ENCODE measurements around the gene CPA3.

The CPA3 gene

DNA sequence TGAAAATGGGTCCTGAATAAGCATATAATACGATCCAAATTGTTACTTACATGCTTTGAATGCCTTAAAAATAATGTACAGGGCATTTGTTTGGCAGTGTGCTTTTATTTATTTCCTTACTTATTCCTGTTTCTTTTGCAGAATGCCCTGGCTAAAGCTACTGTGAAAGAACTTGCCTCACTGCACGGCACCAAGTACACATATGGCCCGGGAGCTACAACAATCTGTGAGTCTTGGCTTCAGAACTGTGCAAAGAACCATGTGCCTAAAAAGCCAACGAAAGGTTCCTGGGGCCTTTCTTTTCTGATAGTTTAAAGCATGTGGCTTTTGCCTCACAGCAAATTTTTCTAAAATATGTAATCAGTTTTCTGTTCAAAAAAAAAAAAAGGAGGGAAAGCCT lies 7.8 kb upstream of the CPA3 start:
- no peak for DNase-seq (ENCODE audit: low spot score)

DNA sequence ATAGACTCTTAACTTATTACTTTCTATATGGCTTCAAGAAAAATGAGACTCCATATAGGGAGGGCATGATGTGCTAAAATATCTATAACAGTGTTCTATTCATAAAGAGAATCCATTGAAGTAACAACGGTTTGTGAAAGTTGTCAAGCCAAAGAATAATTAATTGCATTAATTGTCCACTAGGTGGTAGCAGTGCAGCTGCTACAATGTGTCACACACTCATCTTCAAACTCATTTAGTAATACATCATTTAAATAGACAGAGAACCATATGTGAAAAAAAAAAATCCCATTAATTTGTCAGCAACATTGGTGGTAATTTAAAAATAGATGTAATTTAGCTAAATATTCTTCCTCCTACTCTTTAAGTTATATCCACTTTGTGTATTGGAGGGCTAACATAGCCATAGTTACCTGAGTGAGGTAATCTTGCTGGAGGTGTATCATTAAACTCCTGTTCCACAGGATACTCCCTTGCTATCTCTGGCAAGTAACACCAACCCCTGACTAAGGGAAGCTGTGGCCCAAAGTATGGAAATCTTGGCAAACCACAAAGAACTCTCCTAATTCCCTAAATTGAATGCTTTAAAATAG lies 3.7 kb upstream of the CPA3 start:
- peak; percentile 62 for DNase-seq (ENCODE audit: low spot score)

DNA sequence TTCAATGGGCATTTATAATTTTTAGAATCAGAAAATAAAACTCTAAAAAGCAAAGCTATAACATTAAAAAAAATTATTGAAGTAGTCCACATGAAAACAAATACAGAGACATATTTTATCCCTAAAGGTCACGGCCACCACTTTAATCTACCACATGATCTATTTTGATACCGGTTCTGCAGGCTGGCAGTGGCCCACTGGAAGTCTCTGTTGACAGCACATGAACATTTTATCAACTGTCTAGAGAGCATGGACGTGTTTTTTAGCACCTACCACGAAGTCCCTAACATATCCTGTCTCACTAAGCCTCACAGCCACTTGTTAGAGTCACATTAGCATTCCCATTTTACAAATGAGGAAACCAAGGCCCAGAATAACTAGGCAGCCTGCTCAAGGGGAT lies 1.8 kb upstream of the CPA3 start:
- no peak for DNase-seq (ENCODE audit: low spot score)

DNA sequence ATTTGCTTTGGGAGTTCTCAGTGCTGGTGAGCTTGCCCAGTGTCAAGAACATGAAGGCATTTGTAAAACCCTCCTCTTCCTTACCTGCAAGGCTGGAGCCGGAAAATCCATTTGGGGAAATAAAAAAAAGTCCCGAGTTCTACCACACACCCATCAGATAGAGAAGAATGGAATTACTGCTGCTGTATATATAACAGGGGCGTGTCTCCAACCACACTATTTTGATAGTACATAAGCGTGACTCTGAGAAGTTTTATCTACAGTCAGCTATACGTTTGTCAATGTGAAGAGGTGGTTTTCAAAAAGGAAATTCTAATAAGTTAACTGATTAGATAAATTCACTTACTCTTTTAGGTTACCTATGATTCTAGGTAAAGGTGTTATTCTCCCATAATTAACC lies 1.3 kb upstream of the CPA3 start:
- no peak for DNase-seq (ENCODE audit: low spot score)

DNA sequence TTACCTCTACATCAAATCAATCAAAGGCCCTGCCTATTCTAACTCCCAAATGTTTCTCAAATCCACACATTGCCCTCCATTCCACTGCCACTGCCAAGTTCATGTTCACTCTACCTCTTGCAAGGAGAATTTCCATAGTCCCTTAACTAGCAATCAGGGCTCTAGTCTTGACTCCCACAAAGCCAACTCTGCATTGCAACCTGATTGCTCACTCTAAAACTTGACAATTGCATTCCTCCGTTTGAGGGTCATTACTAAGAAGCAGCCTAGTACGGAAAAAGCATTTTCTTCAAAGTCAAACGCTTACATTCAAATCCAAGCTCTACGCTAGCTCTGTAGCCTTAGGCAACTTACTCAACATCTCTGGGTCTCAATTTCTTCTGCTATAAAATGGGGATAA lies 1.2 kb downstream of the CPA3 start:
- DNase-seq (ENCODE audit: low spot score), result peak; percentile 37

DNA sequence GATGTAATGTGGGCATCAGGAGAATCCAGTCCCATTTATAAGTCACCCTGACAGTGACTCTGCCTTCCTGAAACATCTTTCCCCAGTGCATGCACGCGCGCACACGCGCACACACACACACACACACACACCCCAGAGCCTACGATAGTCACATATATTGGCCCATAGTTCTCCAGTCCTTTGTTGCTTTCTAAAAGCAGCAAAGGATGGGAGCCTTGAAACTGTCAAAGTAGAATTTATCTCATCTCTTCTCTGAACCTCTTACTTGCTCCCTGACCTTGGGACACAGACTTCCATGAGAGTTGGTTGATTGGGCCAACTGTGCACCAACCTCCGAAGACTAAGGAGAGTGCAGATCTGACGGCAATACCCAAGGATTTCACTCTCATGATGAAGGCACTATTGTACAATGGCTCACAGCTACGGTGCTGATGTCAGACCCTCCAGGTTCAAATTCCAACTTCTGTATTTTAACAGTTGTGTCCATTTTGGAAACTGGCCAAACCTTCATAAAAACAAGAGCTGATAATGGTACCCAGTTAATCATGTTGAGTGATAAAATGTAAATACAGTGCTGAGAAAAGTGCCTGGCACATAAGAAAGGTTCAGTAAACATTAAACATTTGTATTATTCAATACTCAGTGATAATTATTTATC lies 8.3 kb downstream of the CPA3 start:
- no peak for DNase-seq (ENCODE audit: low spot score)

DNA sequence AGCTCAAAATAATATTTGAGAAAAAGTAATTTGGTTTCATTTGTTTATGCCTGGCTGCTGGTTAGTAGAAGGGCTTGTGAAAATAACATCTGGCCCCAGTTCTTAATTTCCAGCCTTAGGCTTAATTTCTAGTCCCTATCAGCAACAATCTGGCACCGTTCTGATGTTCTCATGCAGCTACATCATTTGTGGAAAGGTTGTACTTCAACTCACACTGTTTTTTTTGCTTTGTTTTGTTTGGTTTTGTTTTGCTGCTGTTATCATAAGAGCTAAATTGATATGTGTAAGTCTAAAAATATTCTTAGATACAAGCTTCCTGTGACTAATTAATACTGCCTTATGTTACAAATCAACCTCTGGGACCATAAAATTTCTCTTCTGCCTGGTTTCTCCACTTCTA lies 8.9 kb downstream of the CPA3 start:
- no peak for DNase-seq (ENCODE audit: low spot score)

DNA sequence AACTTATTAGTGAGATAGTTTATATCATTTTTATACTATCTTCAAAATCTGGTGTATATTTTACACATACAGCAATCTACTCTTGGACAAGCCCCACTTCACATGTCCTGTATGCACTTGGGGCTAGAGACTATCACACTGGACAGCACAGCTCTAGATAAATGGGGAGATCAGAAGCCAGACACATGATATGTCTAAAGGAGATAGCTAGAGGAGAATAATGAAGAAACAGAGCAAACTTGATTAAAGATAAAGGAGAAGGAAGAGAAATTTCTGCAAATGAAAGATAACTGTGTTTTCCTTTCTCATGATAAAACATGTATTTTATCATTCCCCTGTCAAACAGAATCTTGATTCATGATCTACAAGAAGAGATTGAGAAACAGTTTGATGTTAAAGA lies 13.0 kb downstream of the CPA3 start:
- no peak for DNase-seq (ENCODE audit: low spot score)

DNA sequence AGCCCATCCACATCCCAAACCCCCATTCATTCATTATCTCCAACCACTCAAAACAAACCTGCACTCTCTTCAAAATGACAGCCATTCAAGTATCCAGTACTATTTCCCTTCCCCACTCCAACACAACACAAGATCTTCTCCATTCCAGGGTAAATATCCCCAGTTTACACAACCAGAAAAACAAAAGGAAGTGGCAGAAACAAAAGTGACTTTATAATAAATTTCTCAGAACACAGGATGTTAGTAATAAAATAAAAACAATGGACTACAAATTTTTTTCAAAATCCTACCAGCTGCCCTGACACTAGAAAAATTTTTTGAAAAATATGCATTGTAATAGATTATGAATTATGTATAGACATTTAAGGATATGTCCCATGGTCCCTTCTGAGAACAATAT lies 14.2 kb downstream of the CPA3 start:
- DNase-seq (ENCODE audit: low spot score), result no peak

DNA sequence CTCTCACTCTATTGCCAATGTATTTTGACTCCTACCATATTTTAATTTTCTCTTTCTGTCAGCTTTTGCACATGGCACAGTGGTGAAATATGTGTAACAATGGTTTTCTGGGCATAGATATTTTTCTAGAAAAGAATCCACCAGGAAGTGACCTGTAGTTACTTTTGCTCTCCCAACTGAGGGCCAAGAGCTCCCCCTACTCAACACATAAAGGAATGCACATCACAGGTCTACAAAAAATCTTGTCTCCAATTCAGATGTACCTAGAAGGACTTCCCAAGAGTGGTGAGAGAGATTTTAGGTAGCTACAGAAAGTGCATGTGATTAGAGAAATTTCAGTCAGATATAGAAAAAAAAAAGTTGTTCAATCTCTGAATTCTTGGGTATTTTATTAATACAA lies 15.6 kb downstream of the CPA3 start:
- no peak for DNase-seq (ENCODE audit: low spot score)

DNA sequence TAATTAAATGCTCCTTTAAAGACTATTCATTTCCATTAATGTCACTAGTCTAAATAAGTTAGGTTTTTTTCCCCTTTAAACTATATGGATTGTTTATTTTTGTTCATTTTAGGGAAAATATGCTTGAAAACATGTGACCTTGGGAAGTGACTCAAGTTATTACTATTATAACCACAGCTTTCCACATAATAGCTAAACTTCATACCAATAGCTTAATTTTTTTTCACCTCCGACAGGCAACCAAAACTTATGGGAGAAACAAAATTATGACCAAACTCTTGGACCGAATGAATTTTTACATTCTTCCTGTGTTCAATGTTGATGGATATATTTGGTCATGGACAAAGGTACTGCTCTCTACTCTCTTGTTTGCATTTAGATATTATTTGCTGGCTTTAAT lies 16.2 kb downstream of the CPA3 start:
- DNase-seq (ENCODE audit: low spot score), result peak; percentile 9

DNA sequence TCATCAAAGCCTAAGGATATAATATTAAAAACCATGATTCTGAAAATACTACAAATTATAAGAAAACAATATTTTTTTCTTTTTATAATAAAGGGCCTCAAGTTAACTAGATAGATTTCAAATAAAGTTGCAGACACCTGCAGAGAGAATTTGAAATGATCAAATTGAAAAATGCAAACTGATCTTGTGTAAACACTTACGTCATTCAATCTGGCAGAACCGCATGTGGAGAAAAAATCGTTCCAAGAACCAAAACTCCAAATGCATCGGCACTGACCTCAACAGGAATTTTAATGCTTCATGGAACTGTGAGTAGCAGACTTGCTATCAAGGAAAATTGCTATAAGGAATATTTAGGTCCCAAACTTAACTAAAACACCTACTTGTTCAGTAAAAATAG lies 17.2 kb downstream of the CPA3 start:
- DNase-seq (ENCODE audit: low spot score), result peak; percentile 20

DNA sequence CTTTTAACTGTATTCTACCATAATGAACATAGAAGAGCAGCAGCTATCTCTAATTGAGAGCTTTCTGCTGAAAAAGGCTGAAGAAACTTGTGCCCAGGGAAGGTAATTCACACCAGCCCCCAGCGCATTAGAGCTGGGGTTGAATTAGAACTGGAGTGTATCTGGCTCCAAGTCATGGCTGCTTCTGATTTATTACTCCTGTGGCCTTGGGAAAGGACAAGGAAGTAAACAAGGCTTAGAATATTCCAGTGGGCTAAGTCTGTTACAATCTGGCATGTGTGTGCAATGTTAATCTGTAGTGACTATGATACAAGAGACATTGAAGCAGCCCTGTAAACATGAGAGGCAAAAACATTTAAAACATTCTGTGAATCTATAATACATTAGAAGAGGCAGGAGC lies 18.1 kb downstream of the CPA3 start:
- no peak for DNase-seq (ENCODE audit: low spot score)

DNA sequence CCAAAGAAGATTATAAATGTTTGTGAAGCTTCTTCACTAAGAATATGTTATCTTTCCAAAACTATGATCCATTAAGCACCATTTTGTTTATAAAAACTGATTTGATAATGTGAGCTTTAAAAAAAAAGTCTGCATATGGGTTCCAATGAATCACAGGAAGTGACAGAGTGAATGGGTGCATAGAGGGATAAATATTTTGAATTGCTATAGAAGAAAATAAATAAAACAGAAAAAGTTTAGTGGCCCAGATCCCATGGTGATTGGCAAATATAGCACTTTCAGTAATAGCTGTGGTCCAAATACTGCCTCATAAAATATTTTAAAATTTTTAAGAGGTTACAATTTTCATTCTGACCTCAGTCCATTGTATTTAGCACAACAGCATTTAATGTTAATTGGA lies 19.2 kb downstream of the CPA3 start:
- peak; percentile 12 for DNase-seq (ENCODE audit: low spot score)

DNA sequence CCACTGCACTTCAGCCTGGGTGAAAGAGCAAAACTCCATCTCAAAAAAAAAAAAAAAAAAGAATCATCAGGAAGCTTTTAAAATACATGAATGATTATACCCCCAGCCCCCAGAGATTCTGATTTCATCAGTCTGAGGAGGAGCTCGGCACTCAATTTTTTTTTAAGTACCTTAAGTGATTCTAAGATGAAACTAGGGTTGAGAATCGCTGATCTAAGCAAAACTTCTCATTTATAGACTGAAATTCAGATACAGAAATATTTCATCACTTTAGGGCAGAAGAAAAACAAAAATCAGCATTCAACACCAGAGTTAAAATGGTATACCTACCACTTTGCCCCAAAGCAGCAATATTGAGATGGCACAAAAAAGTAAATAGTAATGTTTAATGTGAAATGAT lies 24.7 kb downstream of the CPA3 start:
- no peak for DNase-seq (ENCODE audit: low spot score)

DNA sequence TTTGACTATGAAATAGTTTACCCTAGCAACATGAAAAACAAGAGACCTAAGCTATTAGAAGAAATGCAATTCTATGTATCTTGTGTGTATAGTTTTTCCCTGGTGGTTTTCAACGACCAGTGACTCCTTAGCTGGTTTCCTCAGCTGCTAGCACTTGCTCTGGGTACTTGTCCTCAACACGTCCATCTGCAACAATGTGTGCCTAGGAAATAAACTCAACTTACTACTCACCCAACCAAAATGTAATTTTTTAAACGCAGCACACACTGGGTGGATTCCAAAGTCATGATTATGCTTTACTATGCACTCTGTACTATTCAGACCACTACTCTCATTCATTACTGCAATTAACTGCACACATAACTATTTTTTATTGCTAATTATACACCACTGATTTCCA lies 31.0 kb downstream of the CPA3 start:
- no peak for DNase-seq (ENCODE audit: low spot score)

DNA sequence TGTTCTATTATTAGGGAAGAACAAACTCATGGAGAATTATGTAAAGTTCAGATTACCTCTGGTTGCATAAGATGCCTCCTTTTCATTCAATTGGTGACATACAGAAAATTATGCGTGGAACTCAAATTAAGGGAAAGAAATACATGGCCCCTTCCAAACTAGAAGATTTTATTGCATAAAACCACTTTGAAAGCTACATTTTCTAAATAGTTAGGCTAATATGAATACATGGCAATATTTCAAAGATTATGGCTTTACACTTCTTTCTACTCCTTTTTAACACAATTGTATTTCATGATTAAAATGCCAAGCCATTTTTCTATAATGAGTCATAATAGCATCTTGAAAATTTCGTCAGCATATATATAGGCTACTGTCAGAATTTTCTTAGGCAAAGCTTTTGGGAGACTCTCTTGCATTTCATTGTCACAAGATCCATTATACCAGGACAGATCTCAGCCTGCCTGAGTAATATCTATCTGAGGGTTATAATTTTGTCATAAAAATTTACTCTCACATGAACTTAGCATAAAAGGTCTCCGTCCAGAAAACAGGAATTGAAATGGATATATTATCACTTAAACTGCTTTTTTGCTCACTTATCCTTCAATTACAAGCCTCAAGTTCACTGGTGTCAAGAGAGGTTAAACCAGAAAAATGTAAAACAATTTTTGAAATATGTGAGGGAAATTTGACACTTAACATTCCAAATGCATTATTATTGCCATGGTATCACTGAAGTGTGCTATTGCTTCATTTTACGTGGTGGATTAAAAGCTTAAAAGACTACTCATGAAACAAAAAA lies 37.1 kb downstream of the CPA3 start:
- DNase-seq (ENCODE audit: low spot score), result peak; percentile 57

DNA sequence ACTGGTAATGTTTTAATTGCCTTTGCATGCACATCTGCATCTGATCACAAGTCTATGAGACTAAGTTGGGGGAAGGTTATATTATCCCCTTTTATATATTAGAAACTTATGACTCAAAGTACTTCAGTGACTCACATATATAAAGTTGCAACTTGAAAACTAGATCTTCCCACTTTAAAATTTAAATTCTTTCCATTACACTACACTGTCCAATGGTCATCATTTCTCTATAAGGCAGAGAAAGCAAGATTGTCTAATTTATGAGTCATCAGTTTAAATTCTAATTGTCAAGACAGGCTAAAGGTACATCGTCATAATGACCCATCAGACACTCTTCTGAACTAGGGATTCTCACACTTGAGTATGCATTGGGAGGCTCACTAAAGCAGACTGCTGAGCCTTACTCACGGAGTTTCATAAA lies 37.9 kb downstream of the CPA3 start:
- peak; percentile 43 for DNase-seq (ENCODE audit: low spot score)

DNA sequence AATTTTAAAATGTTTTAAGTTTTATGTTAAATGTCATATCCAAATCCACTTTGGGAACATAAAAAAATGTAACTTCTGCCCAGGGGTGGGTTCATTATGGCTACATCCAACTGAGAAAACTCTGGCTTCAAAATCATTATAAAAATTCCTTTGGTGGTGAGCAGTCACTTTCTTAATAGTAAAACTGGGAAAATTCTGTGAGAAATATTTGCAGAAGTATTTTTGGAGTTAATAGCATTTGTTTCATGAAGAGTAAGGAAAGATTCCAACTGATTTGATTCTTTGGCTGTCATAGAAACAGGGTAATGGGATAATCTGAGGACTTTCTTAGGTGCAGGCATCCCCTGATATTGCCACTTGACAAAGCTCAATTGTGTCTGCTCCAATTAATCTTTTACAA lies 38.8 kb downstream of the CPA3 start:
- DNase-seq (ENCODE audit: low spot score), result no peak

DNA sequence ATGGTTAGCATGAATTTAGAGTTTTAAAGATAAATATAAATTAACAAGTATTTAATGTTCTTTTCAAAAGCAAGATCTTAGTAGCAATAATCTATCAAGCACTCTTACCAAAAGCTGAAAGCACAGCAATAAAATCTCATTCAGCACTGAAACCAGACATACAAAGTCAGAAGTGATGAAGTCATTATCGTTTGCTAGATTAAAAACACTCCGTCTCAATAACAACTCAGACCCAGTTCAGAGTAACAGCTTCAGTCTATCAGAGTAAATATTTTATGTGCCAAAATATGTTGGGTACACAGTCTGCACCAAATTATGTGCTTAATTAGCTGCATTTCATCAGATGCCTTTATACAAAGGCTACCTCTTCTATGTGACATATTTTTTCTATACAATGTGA lies 41.6 kb downstream of the CPA3 start:
- DNase-seq (ENCODE audit: low spot score), result no peak

DNA sequence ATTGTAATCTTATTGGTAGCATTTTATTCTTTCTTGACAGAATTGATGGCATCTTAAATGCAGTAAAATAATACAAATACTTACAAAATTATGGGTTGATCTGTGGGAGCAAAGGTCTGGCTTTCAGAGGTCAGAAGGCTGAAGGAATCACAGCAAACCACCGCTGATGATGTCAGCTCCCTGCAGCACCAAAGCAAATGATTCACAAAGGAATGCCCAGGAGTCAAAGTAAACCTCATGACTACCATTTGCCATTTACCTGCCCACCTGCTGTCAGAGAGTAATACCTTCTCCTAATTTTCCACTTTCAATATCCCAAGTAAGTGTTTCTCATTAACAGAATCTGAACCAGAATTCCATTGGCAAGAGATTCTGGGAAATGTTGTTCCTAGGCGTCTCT lies 46.1 kb downstream of the CPA3 start:
- DNase-seq (ENCODE audit: low spot score), result no peak

DNA sequence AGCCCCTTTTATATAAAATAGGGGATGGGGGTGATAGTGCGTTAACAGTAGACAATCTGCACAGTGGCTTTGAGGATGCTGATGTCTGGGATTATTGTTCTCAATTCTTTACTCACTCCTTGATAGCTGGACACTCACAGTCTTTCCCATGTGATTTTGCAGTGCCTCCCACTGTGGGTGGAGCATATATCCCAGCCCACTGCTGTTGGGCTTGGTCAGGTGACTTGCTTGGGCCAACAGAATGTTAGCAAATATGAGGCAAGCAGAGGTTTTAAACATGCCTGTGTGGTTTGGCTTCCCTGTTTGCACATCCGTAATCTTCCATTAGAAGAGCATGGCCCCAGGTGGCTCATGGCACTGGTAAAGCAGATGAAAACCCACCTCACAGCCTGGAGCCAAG lies 46.5 kb downstream of the CPA3 start:
- DNase-seq (ENCODE audit: low spot score), result no peak

DNA sequence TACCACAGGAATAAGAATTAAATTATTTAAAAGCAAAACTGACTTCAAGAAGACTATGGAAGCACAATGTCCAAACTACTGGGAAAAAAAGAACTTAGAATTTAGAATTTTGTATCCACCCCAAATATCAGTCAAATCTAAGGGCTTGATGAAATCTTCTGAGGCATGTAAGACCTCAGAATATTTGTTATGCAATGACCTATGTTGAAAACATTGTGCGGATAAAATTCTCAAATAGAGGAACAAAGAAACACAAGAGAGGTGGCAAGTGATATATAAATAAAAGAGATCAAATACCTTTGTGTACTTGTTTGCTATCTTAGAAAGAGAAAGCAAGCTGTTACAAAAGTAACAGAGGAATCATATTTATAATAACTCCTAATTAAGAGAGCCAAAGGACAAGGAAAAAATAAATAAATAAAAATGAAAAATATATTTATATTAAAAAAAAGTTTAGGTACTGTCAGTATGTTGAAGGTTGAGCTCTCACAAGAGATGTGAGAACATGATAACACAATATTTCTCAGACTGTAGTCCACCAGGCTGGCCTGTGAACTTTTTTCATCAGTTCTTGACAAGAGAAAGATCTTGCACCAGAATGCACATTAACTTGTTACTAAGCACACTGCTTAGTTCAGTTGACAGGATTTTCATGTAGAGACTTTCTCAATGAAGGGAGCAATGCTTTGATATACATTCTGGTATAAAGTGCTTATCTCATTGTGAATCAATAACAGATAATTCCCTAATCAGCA lies 50.0 kb downstream of the CPA3 start:
- DNase-seq (ENCODE audit: low spot score), result no peak
